ENCODE measurements around the gene CCDC86.

CCDC86 gene

GRCh38 chr11:60864856-60865513, 23.1 kb downstream of the CCDC86 start:
- H3K4me3 ChIP-seq (ENCODE audit: low read depth, low read length) = no peak overlapping the region
- DNase-seq (ENCODE audit: low read depth) = no peak
- no peak for TF ChIP-seq CTCF (conservative IDR thresholded peaks at IDR 0.05; ENCODE audit: low read depth, low read length)

- no peak for DNase-seq (ENCODE audit: low read depth)
- no peak for TF ChIP-seq CTCF (conservative IDR thresholded peaks at IDR 0.05; ENCODE audit: low read depth, low read length)
- H3K4me3 ChIP-seq (ENCODE audit: low read depth, low read length) = no peak within 1 kb of the TSS
Observed at GRCh38 chr11:60866911-60867870, 25.3 kb downstream of the CCDC86 start, which contains the start of gene ZP1. Gene ZP1 (plus strand): TSS chr11:60867542. CDS start chr11:60867562, 20 bp downstream.

- no peak for TF ChIP-seq CTCF (conservative IDR thresholded peaks at IDR 0.05; ENCODE audit: low read depth, low read length)
- H3K4me3 ChIP-seq (ENCODE audit: low read depth, low read length) = no peak overlapping the region
- no peak for DNase-seq (ENCODE audit: low read depth)
Observed at GRCh38 chr11:60867871-60868681, 26.2 kb downstream of the CCDC86 start.

- no peak for TF ChIP-seq CTCF (conservative IDR thresholded peaks at IDR 0.05; ENCODE audit: low read depth, low read length)
- H3K4me3 ChIP-seq (ENCODE audit: low read depth, low read length) = no peak overlapping the region
- DNase-seq (ENCODE audit: low read depth) = no peak
Observed at GRCh38 chr11:60868682-60869450, 27.0 kb downstream of the CCDC86 start.

GRCh38 chr11:60869451-60869825, 27.5 kb downstream of the CCDC86 start:
- H3K4me3 ChIP-seq (ENCODE audit: low read depth, low read length) = no peak overlapping the region
- no peak for DNase-seq (ENCODE audit: low read depth)
- no peak for TF ChIP-seq CTCF (conservative IDR thresholded peaks at IDR 0.05; ENCODE audit: low read depth, low read length)

- DNase-seq (ENCODE audit: low read depth) = no peak
- no peak for TF ChIP-seq CTCF (conservative IDR thresholded peaks at IDR 0.05; ENCODE audit: low read depth, low read length)
- no peak overlapping the region for H3K4me3 ChIP-seq (ENCODE audit: low read depth, low read length)
Observed at GRCh38 chr11:60870276-60870675, 28.4 kb downstream of the CCDC86 start.

Measured in choroid plexus epithelial cell (primary cell).